Hindlimb muscle (tissue), 1 donor: ENCODE data around the gene FN1. TPM values are rescaled to one million over a fixed set of nuclear protein-coding genes. Genes with fewer than 3 reads are reported as not detected.
A peak's percentile ranks its signal among the peaks of the same experiment; 100 is the strongest.

Experiments
- DNase-seq: peaks from one replicate; pipeline ENCODE4 v3.0.0-alpha.2; 2013
- polyA plus RNA-seq: library from polyadenylated mRNA; unstranded; fragments of 120-200 nt; gene quantifications from one replicate; pipeline ENCODE4 v1.2.1, GENCODE V29; 2013; ENCODE audit not compliant: insufficient read length

The FN1 gene
- polyA plus RNA-seq, 1 donor, result 373 TPM

DNA sequence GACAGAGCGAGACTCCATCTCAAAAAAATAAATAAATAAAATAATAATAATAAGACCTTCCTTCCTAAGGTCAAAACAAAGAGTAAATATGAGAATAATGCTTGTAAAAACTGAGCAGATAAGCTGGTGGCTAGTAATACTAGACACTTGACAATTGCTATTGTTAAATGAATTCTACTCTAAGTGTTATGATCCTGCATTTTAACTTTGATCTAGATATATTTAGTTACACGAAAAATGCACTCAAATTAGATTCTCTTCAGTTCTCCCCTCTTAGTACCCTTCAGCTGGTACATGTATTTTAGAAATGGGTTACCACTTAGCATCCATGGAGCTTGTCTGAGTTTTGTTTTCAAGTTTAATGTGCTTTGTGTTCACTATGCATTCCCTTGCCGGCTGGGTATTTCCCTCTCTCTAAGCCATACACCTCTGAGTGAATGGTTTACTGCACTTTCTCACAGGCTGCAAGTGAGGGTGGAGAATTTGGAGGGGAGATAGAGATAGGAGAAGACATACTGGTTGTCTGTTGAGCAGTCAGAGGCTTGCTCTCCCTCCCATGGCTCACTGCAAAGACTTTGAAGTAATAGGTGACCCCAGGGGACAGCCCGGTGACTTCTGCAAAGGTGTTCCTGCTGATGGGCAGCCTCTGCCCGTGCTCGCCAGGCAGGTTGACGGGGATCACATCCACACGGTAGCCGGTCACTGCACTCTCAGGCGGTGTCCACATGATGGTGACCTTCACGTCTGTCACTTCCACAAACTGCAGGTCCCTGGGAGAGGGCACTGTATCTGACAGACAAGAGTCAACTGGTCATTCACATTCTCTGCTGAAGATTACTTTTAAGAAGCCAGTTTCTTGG, 29.9 kb downstream of the FN1 start:
- no peak for DNase-seq

DNA sequence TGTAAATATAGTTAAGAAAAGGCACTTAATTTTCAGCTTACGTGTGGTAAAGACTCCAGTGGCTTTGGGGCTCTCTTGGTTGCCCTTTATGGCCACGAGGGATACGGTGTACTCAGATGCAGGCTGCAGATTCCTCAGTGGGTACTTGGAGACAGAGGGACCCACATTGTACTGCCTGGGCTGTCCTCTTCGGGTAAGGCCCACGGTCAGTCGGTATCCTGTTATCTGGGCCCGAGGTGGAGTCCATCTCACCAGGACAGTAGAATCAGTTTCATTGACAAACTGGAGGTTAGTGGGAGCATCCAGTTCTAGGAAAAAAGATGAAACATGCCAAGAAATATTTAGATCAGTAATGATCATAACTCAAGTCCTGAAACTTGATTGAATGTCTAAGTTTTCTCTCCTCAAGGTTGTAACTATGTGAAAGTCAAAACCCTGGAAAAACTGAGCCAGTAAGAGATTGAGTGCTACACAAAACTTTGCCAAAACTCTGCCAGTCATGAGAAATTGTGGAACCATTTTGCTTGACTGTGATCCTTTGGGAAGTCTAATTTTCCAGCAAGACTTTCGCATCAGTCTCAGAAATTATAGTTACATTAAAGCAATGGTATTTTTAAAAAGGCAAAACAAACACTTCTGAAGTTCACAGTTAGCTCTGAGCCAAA, 31.4 kb downstream of the FN1 start:
- no peak for DNase-seq

DNA sequence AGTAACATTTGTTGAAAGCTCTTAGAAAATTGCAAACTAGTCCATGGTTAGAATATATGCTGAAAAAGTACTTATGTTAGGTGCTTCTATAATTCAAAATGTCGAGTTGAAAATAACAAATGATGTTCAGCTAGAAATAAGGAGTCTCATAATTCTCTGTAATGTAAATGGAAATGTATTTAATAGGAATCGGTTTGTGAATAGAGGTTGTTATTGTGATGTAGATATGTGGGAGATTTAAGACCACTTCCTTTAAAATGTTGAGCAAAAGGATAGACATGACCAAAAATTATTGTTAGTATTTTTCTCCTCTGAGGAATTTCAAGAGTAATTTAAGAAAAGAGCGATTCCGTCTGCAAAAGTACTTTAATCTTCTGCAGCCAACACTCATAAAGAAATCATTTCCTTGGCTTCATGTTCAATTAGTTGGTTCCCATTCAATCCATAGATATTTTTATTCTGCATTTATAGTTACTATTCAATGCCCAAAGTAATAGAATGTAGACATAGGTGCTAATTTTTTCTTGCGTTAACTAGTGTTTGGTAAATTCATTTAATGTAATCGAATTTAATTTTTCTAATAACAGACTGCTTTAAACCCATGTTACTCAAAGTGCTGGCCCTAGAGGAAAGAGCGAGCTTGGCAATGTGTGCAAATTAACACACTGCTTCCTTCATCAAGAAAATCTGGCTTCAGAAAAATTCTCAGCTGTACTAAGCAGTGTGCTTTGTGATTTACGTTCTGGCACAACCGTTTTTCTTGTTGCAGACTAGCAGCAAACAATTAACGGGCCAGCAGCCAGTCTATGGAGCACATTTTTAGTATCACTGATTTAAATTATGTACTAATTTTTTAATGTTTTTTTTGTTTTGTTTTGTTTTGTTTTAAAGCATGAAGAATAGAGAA, 32.2 kb downstream of the FN1 start:
- DNase-seq, result peak; percentile 36

DNA sequence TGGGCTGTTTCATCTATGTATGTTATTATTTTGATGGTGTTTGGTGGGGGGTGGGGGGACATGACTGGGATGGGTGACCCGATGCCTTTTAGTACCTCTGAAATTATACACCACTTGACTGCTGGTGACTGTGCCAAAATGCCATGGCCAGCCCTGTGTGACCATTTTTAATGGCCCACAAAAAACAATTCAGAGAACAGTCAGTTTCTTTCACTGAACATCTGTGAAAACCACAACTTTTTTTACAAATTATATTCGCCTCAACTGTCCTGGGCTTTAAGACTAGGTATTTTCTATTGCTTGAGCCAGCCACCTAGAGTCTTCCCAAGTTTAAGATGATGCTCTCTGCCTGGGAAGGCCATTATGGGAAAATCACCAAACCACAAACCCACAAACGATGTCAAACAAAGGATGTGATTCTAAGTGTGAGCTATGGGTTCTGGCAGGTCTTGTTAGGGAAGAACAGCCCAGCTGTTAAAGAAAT, 33.9 kb downstream of the FN1 start:
- DNase-seq, result peak; percentile 85

DNA sequence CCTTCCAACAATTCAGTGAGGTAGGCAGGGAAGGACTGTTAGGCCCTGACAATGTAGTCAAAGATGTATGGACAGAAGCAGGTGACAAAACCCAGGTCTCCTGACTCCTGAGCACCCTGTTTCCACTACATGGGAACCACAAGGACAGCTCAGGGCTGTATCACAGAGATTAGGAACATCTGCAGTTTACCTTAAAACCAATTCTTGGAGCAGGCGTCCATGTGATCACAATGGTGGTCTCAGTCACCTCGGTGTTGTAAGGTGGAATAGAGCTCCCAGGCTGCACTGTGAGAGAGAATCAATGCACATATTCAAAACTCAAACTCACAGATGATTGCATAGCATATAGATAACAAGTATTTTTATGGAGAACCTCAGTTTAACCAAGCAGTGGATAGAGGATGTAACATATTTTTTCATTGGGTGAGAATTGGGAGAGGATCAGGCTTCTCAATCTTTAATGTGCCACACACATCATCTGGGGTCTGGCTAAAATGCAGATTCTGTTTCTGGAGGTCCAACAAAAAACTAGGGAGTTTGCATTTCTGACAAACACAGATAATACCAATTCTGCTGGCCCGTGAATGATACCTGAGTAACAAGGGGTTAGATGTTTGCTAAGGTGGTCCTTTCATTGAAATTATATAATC, 36.7 kb downstream of the FN1 start:
- no peak for DNase-seq

DNA sequence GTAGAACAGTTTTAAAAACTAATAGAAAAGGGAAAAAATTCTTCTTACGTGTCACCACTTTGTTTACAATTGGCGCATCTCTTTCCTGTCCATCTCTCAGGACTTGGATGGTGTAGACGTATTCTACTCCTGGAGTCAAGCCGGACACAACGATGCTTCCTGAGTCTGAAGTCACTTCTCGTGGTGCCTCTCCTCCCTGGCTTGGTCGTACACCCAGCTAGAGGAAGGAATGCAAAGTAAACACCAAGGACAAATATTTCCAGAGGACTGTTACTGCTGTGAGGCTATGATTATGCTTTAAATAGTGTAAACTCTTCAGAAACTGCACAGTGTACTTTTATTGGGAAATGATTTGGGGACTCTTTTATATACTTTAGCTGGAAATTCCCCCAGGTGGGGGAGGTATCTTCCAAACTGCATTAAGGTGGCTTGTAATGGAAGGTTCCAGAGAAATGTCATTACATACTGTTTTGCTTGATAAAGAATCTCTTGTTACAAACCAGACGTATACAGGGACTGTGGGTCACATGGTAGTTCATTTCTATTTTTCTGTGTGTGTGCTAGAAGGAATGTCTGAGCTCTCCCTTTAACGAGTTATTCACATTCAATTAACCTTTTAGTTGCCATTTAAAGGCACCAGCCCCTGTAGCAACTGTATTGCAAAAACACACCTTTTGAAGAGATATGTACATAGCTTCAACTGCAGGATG, 38.1 kb downstream of the FN1 start:
- DNase-seq, result no peak

DNA sequence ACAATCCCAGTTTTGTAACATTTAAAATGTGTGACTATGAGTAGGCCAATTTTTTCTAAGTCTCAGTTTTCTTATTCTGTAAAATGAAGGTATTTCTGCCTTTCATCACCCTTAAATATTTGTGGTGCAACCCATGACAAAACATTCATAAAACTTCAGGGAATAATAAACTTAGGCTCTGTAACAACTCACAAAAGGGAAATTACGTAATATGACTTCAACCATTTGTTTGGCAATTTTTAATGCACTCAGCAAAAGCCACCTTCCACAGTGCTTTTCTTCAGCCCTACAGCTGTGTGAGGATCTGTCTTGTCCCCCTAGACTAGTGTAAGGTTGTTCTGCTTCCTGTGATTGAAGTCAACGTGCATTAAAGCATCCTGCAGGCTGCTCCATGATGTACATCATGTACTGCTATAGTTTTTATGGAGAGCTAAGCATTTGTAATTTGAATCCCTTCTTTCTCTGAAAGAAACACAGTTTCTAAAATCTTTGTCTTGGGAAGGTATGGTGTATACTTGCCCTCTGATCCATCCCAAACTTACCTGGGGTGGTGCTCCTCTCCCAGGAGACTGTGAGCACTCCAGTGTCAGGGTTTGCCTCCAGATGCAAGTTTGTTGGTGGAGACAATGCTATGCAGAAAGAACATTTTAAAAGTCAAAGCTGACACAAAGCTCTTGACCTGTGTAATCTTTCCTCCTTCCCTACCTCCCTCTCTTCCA, 39.1 kb downstream of the FN1 start:
- DNase-seq, result no peak

DNA sequence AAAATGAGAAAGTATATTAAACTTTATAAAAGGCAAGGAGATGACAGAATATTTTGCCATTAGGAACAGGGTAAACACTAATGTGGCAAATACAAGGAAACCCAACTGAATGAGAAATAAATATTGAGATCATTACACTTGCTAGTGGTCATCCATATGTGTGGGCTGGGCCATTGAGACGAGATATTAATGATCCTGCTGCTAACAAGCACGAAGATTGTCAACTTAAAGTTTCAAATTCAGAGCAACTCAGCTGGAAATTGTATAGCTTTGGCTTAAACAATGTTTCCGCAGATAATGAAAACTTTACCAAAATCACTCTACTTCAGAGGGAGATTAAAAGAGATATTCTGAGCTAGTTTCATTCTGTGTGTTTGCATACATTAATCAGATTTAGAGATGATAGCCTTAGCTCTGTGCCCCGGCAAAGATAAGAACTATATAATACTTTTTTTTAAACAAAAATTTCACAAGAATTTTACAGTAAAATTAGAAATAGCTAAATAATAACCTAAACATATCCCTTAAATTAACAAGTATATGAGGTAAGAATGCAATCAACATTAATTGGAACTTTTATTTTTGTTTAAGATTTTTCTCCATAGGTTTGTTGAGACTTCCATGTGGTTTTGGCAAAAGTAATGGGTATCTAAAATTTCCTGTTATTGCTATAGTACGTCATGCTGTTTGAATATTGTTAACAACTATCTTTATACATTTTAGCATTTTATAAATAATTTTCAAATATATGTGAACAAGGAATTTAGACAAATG, 40.0 kb downstream of the FN1 start:
- no peak for DNase-seq

DNA sequence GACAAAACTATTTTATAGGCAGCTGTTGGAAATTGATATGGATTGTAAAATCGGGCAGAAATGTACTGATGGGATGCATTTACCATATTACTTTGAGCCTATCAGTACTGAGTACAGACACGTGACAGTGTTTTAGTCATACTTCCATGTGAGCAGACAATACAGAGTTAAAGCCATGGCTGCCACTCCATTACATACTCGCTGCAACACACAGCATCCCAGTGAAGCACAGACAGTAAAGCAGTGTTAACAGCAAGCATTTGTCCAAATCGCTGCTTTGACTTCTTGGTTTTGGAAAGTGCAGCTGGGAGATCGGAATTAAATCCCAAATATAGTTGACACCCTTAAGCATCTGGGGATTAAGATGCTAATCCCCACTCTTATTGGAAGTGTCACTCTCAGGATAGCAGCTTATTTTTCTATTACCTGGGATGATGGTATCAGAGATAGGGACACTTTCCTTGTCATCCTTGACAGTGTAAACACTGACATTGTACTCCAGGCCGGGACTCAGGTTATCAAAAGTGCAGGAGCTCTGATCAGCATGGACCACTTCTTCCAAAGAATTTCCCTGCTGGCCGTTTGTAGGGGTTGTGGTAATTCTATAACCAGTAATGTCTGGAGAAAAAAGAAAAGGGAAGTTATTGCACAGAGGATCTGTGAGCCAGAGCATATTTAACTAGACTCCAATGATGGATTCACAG, 41.6 kb downstream of the FN1 start:
- no peak for DNase-seq

DNA sequence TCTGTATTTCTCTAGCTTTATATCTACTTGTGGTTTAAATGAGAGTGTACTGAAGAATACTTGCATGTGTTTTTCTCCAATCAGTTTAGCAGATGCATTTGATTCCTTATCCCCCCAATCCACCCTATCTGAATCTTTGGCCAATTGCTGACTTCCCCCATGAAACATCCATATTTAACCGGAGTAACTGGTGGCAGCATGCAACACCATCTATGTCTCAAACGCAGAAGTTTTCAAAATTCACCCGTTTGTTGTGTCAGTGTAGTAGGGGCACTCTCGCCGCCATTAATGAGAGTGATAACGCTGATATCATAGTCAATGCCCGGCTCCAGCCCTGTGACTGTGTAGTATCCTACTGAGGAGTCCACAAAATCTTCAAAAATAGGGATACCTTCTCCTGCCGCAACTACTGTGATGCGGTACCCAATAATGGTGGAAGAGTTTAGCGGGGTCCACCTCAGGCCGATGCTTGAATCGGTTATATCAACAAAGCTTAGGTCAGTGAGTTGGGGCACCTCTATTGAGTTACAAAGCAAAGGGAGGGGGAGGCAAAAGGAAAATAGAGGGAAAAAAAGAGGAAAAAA, 43.1 kb downstream of the FN1 start:
- DNase-seq, result no peak

DNA sequence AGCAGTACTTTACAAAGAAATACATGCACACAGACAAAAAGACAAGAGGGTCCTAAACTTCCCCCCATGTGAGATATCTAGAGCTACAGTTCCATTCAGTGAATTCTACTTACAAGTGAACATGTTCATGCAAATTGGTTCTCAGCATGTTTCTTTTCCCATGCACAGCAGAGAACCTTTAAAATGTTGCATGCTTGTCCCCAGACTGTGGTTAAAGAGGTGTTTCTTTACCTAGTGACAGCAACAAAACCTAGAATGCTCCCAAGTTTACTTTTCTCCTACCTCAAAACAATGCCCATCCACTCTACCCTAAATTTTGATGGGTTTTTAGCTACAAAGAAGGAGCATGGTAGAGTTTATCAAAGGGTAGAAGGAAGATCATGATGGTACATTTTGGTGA, 43.7 kb downstream of the FN1 start:
- DNase-seq, result no peak

DNA sequence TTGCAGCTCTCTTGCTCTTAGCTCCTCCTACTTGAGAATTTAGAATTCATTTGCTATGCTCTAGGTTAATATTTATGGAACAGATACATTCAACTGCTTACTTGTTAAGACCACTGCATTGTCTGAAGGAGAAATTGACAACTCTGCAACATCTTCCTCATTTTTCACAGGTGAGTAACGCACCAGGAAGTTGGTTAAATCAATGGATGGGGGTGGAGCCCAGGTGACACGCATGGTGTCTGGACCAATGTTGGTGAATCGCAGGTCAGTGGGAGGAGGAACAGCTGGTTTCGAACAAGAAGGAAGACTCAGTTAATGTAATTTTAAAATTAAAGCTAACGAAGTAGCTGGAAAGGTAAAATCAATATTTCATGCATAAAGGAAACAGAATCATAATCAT, 44.3 kb downstream of the FN1 start:
- no peak for DNase-seq

DNA sequence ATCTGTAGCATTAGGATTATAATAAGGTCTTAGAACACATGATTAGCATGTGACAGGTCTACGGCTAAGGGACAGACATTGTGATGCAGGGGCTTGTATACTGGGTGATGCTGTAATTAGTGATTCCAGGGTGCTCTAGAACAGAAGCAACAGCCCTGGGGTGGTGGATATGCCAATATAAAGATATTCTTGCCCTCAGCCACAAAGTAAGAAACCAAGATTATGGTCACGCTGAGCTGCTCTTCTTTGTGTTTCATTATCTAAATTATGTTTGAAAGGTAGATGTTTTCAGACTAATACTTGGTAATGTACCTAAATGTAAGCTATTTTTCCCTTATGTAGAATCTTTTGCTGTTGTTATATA, 45.3 kb downstream of the FN1 start:
- no peak for DNase-seq

DNA sequence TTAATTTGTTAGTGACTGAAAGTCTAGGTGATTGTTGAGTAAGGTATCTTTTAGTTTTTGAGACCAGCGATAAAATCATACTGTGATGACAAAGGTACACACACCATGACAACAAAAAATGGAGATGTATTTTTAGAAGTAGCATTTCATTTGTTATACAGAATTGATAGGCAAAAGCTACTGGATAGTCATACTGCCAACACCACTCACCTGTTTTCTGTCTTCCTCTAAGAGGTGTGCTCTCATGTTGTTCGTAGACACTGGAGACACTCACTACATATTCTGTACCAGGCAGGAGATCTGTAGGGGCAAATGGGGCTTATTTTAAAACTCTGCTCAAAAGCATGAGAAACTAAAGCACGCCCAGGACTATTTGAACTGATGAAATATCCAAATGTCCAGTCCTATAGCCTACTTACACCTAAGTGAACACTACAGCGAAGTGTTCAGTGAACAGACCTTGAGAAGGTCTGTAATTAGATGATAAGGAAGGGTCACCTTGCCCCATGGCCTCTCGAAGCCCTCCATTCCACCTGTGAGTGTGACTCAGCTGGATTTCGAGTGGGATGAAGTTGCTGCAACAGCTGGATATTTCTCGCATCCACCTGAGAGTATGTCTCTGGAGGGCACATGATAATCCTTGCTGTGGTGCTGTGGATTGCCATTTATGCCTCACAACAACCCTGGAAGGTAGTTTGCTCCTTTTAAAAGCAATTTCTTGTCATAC, 47.7 kb downstream of the FN1 start:
- no peak for DNase-seq

DNA sequence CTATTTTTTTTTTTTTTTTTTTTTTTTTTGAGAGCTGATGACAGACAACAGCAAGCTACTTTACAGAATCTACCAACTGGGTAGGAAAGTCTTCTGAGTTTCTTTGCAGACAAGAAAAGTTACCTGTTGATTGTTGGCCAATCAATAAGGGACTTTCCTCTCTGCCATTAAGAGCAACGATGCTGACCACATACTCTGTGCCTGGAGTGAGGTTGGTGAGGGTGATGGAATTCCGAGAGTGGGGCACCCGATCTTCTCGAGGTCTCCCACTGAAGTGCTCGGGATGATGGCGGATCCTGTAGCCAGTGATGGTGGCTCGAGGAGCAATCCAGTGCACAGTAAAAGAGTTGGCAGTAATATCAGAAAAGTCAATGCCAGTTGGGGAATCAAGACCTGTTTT, 49.3 kb downstream of the FN1 start:
- DNase-seq, result no peak

DNA sequence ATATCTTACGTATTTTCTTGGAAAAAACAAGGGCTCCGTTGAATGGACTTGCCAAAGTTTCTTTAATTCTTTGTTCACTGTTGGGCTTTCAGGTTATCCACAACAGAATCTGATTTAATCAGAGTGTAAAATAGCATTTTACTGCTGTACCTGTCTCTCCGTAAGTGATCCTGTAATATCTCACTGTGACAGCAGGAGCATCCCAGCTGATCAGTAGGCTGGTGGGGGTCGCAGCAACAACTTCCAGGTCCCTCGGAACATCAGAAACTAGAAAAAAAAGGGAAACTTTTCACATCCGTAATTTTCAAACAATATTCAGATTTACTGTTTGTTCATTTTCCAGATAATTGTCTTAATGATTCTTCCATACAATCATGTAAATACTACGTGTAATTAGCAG, 51.2 kb downstream of the FN1 start:
- no peak for DNase-seq

DNA sequence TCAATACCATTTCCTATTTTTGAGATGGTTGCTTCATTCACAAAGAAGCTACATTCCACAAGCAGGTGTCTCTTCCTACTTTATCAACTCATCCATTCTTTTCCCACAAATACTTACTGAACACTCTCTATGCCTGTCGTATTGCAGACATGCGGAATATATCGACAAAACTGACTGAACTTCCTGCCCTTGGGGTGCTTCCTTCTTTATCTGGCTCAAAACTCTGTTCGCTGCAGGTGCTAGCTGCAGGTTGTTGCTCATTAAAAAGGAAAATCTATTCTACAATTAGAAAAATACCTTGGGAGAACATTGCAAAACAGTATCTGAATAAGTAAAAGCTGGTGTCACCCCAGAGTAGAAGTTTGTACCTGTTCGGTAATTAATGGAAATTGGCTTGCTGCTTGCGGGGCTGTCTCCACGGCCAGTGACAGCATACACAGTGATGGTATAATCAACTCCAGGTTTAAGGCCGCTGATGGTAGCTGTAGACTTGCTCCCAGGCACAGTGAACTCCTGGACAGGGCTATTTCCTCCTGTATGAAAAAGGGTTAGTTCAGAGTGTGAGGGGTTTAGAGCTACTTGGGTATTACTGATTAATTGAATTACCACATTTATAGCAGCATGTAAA, 52.1 kb downstream of the FN1 start:
- no peak for DNase-seq

DNA sequence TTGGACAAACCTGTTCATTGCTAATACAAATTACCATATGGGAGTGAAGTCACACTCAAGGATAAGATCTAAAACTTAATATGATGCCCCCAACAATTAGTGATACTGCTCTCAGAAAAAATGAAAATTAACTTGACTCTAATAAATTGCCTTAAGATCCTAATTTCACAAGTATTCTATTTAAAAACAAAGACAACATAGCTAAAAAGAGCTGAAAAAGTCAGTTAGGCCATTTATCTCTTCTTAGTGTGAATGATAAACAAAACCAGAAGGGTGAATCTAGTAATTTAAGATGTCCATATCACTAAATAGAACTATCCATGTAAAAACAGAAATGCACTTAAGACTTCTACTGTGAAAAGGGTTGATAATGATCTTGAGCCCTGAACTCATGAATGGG, 53.4 kb downstream of the FN1 start:
- no peak for DNase-seq
